Keratinocyte (primary cell): ENCODE data around the gene PCSK6. TPM values are rescaled to one million over a fixed set of nuclear protein-coding genes. Genes with fewer than 3 reads are reported as not detected.

Experiments
- DNase-seq: peaks from one replicate; pipeline ENCODE4 v3.0.0-alpha.2; 2011; ENCODE audit warnings: low read depth, missing footprints, low spot score
- FAIRE-seq: peaks from 2 replicates; lab custom pipeline; 2011; peaks lifted over from hg19 to GRCh38; lab: Jason Lieb, UNC
- H2AFZ ChIP-seq: 2 replicates; pipeline ENCODE4 v1.6.0; 2012; ENCODE audit warnings: low read length, control low read depth, inconsistent platforms; ENCODE audit not compliant: control insufficient read depth
- H3K27ac ChIP-seq: 2 replicates; pipeline ENCODE4 v1.5.1; 2011; ENCODE audit warnings: low read length; ENCODE audit not compliant: control insufficient read depth, insufficient read depth
- H3K27me3 ChIP-seq: 3 replicates; pipeline ENCODE4 v1.6.0; 2011; ENCODE audit warnings: low read length; ENCODE audit not compliant: control insufficient read depth, insufficient read depth; ENCODE audit errors: extremely low read depth
- H3K36me3 ChIP-seq, 2 experiments: 2 replicates in 1 of 2; 3 replicates in 1 of 2; pipeline ENCODE4 v1.5.1; 2011; ENCODE audit warnings: low read length in 2 of 2, mild to moderate bottlenecking in 1 of 2; ENCODE audit not compliant: control insufficient read depth in 2 of 2, insufficient read depth in 2 of 2; ENCODE audit errors: extremely low read depth in 1 of 2
- H3K4me1 ChIP-seq: 3 replicates; pipeline ENCODE4 v1.5.1; 2011; ENCODE audit warnings: low read length; ENCODE audit not compliant: control insufficient read depth, insufficient read depth; ENCODE audit errors: extremely low read depth
- H3K4me2 ChIP-seq: 3 replicates; pipeline ENCODE4 v1.6.0; 2011; ENCODE audit warnings: low read depth, low read length; ENCODE audit not compliant: control insufficient read depth, insufficient read depth; ENCODE audit errors: extremely low read depth
- H3K4me3 ChIP-seq, 3 experiments: fragments of 200-600 bp in 1 of 3; sonication (generic) in 1 of 3; 2 replicates in 2 of 3; 3 replicates in 1 of 3; pipeline ENCODE4 v1.5.1; 2011 to 2016; ENCODE audit warnings: low read length in 3 of 3, mild to moderate bottlenecking in 3 of 3, control low read depth in 2 of 3, inconsistent platforms in 1 of 3, low read depth in 1 of 3, mixed read lengths in 1 of 3, mixed run types in 1 of 3, moderate library complexity in 1 of 3; ENCODE audit not compliant: control insufficient read depth in 2 of 3, insufficient read depth in 2 of 3; ENCODE audit errors: extremely low read depth in 1 of 3
- H3K79me2 ChIP-seq: 2 replicates; pipeline ENCODE4 v1.6.0; 2012; ENCODE audit warnings: low read length; ENCODE audit not compliant: control insufficient read depth, insufficient read depth
- H3K9ac ChIP-seq: 3 replicates; pipeline ENCODE4 v1.6.0; 2011; ENCODE audit warnings: low read length; ENCODE audit not compliant: control insufficient read depth, insufficient read depth; ENCODE audit errors: extremely low read depth
- H3K9me1 ChIP-seq: 3 replicates; pipeline ENCODE4 v1.6.0; 2011; ENCODE audit warnings: low read length; ENCODE audit not compliant: control insufficient read depth, insufficient read depth; ENCODE audit errors: extremely low read depth
- H3K9me3 ChIP-seq: 2 replicates; pipeline ENCODE4 v1.5.1; 2012; ENCODE audit warnings: low read depth, low read length; ENCODE audit not compliant: control insufficient read depth
- H4K20me1 ChIP-seq: 3 replicates; pipeline ENCODE4 v1.6.0; 2011; ENCODE audit warnings: low read length; ENCODE audit not compliant: control insufficient read depth, insufficient read depth; ENCODE audit errors: extremely low read depth
- EZH2 ChIP-seq: IDR thresholded peaks from one replicate; pipeline ENCODE4 v1.6.1; 2012; ENCODE audit warnings: inconsistent platforms, mild to moderate bottlenecking, low read length, moderate library complexity
- dilution Hi-C: fragments of 300-500 bp; cut with MboI; formaldehyde crosslinking; loops from one replicate; pipeline ENCODE4 v1.7.0; 2020; ENCODE audit warnings: low sequenced_read_pairs; ENCODE audit not compliant: extremely low pct_ligation_motif_present
- polyA plus RNA-seq, 5 experiments: library from polyadenylated mRNA; depleted of rRNA in 3 of 5; stranded (reverse) in 3 of 5; stranded (forward) in 1 of 5; unstranded in 1 of 5; fragments of >200 nt; gene quantifications; 1 replicate in 1 of 5; 2 replicates in 3 of 5; 3 replicates in 1 of 5; pipeline versions ENCODE4 v1.2.1 to v1.2.3, GENCODE V29; 2011 to 2012; ENCODE audit warnings: missing spikeins in 2 of 5, low read depth in 1 of 5, low replicate concordance in 1 of 5
- TF ChIP-seq, protein P1 (sequence below), 3 experiments: IDR thresholded peaks in 1 of 3; conservative IDR thresholded peaks in 1 of 3; optimal IDR thresholded peaks in 1 of 3; 2 replicates in 2 of 3; 3 replicates in 1 of 3; pipeline versions ENCODE3 to v1.5.1; 2011; ENCODE audit warnings: low read length in 3 of 3, mild to moderate bottlenecking in 3 of 3, moderate library complexity in 2 of 3, control low read depth in 1 of 3, inconsistent platforms in 1 of 3; ENCODE audit not compliant: insufficient read depth in 2 of 3; ENCODE audit errors: extremely low read depth in 1 of 3

The PCSK6 gene
- polyA plus RNA-seq, 1 donor (not counting 4 experiments of a cell fraction or from before 2014, with no cell fraction given), result 3.1 TPM

DNA sequence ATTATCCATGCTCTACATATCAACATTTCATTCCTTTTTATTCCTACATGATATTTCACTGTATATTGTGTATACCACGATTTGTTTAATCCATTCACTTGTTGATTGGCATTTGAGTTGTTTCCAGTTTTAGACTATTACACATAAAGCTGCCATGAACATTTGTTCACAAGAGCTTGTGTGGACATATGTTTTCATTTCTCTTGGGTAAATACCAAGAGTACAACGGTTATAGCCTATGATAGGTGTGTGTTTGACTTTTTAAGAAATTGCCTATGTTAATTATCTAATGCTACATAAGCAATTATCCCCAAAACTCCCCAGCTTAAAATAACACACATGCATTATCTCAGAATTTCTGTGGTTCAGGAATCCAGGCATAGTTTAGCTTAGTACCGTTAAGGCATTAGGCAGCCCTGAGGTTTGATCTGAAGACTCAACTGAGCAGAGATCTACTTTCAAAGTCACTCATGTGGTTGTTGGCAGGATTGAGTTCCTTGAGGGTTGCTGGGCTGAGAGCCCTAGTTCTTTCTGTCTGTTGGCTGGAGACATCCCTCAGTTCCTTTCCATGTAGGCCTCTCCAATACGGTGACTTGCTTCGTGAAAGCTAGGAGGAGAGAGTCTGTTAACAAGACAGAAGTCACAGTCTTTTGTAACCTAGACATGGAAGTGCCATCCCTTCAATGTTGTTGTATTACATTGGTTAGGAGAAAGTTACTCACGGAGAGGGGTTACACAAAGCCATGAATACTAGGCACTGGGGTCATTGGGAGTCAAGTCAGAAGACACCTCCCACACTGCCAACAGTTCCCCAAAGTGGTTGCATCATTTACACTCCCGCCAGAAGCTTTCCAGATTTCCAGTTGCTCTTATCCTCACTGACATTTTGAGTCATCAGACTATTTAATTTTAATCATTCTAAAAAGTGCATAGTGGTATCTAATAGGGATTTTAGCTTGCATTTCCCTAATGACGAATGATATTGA is 21.0 kb upstream of the PCSK6 start:
- no peak for TF ChIP-seq EZH2
- TF ChIP-seq, protein P1, sequence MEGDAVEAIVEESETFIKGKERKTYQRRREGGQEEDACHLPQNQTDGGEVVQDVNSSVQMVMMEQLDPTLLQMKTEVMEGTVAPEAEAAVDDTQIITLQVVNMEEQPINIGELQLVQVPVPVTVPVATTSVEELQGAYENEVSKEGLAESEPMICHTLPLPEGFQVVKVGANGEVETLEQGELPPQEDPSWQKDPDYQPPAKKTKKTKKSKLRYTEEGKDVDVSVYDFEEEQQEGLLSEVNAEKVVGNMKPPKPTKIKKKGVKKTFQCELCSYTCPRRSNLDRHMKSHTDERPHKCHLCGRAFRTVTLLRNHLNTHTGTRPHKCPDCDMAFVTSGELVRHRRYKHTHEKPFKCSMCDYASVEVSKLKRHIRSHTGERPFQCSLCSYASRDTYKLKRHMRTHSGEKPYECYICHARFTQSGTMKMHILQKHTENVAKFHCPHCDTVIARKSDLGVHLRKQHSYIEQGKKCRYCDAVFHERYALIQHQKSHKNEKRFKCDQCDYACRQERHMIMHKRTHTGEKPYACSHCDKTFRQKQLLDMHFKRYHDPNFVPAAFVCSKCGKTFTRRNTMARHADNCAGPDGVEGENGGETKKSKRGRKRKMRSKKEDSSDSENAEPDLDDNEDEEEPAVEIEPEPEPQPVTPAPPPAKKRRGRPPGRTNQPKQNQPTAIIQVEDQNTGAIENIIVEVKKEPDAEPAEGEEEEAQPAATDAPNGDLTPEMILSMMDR (optimal IDR thresholded peaks at IDR 0.05 in 1 of 3, IDR thresholded peaks at IDR 0.05 in 1 of 3, conservative IDR thresholded peaks at IDR 0.05 in 1 of 3; ENCODE audit: extremely low read depth in 1 of 3, insufficient read depth in 2 of 3, low read length in 3 of 3), result no peak
- no peak overlapping the region for H3K9ac ChIP-seq
- dilution Hi-C loops, result no loop called here
- H3K9me3 ChIP-seq, result no peaks in the 10 kb centered on the region
- H3K27me3 ChIP-seq, result no peaks in the 10 kb centered on the region
- no peaks in the 10 kb centered on the region for H3K36me3 ChIP-seq
- FAIRE-seq, result no peak
- H3K4me1 ChIP-seq, result no peaks in the 10 kb centered on the region
- no peaks in the 10 kb centered on the region for H4K20me1 ChIP-seq
- DNase-seq, result no peak
- no peaks in the 10 kb centered on the region for H3K79me2 ChIP-seq
- H3K4me3 ChIP-seq, result no peak overlapping the region
- no peak overlapping the region for H3K4me2 ChIP-seq
- no peaks in the 10 kb centered on the region for H3K9me1 ChIP-seq
- H3K27ac ChIP-seq, result no peak overlapping the region
- no peak overlapping the region for H2AFZ ChIP-seq

DNA sequence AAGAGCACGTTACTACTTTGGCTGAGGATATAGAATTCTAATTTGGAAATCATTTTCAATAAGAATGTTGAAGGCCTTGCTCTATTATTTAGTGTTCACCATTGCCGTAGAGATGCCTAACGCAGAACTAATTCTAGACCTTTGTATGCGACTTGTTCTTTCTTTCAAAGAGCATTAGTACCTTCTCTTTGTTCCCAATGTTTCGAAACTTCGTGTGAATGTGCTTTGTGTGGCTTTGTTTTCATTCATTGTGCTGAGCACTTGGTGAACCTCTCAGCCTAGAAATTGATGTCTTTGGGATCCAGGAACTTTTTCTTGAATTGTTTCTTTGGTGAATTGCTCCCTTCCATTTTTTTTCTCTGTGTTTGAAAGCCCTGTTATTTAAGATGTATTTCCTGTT is 19.8 kb upstream of the PCSK6 start:
- Histone ChIP-seq H3K9ac (no peak overlapping the region), H3K9me3 (no peaks in the 10 kb centered on the region), H3K36me3 (no peaks in the 10 kb centered on the region), H3K27ac (no peak overlapping the region), H4K20me1 (no peaks in the 10 kb centered on the region), H3K79me2 (no peaks in the 10 kb centered on the region), H2AFZ (no peak overlapping the region), H3K4me3 (no peak overlapping the region), H3K9me1 (no peaks in the 10 kb centered on the region), H3K27me3 (no peaks in the 10 kb centered on the region), H3K4me2 (no peak overlapping the region), H3K4me1 (no peaks in the 10 kb centered on the region)
- TF ChIP-seq, protein P1 (optimal IDR thresholded peaks at IDR 0.05 in 1 of 3, IDR thresholded peaks at IDR 0.05 in 1 of 3, conservative IDR thresholded peaks at IDR 0.05 in 1 of 3; ENCODE audit: extremely low read depth in 1 of 3, insufficient read depth in 2 of 3, low read length in 3 of 3), result no peak
- no peak for TF ChIP-seq EZH2
- DNase-seq (no peak), FAIRE-seq (no peak)
- dilution Hi-C loops, result no loop called here
